MM.1S (cell line): Measurements from ENCODE around the gene CMIP.

Experiments used
- DNase-seq: peaks from one replicate; pipeline ENCODE4 v3.0.0-alpha.2; 2015
- H2AFZ ChIP-seq: fragments of 300-600 bp; sonication (generic); 2 replicates; pipeline ENCODE4 v1.6.0; 2016; ENCODE audit warnings: antibody characterized with exemption, low read length
- H3F3A ChIP-seq: fragments of 300-600 bp; sonication (generic); 2 replicates; pipeline ENCODE4 v1.6.1; 2016; ENCODE audit warnings: mild to moderate bottlenecking, antibody characterized with exemption, low read length, moderate library complexity, mixed read lengths; ENCODE audit not compliant: insufficient read depth
- H3K27ac ChIP-seq: fragments of 300-600 bp; sonication (generic); 2 replicates; pipeline ENCODE4 v1.5.1; 2016; ENCODE audit warnings: mild to moderate bottlenecking, low read length
- H3K27me3 ChIP-seq: fragments of 300-600 bp; sonication (generic); replicated peaks from 2 replicates; pipeline ENCODE4 v1.6.0; 2016; ENCODE audit warnings: low read length; ENCODE audit not compliant: insufficient read depth
- H3K36me3 ChIP-seq: fragments of 300-600 bp; sonication (generic); replicated peaks from 2 replicates; pipeline ENCODE4 v1.6.1; 2016; ENCODE audit warnings: mild to moderate bottlenecking, low read length, mixed read lengths; ENCODE audit not compliant: insufficient read depth
- H3K4me1 ChIP-seq: fragments of 300-600 bp; sonication (generic); 2 replicates; pipeline ENCODE4 v1.6.1; 2016; ENCODE audit warnings: low read length, mixed read lengths
- H3K4me2 ChIP-seq: fragments of 300-600 bp; sonication (generic); 2 replicates; pipeline ENCODE4 v1.6.0; 2016; ENCODE audit warnings: low read depth, low read length
- H3K4me3 ChIP-seq: fragments of 300-600 bp; sonication (generic); 2 replicates; pipeline ENCODE4 v1.5.1; 2016; ENCODE audit warnings: low read length, mixed read lengths
- H3K79me2 ChIP-seq: fragments of 300-600 bp; sonication (generic); 2 replicates; pipeline ENCODE4 v1.6.1; 2016; ENCODE audit warnings: mixed run types, low read length, mixed read lengths
- H3K9ac ChIP-seq: fragments of 300-600 bp; sonication (generic); 2 replicates; pipeline ENCODE4 v1.6.1; 2016; ENCODE audit warnings: low read length, mixed read lengths
- H3K9me2 ChIP-seq: fragments of 300-600 bp; sonication (generic); replicated peaks from 2 replicates; pipeline ENCODE4 v1.6.1; 2016; ENCODE audit warnings: mild to moderate bottlenecking, low read length, mixed read lengths; ENCODE audit not compliant: insufficient read depth
- H3K9me3 ChIP-seq: fragments of 300-600 bp; sonication (generic); replicated peaks from 2 replicates; pipeline ENCODE4 v1.6.1; 2016; ENCODE audit warnings: mild to moderate bottlenecking, low read length, mixed read lengths; ENCODE audit not compliant: insufficient read depth
- H4K20me1 ChIP-seq: fragments of 300-600 bp; sonication (generic); 2 replicates; pipeline ENCODE4 v1.6.1; 2016; ENCODE audit warnings: mild to moderate bottlenecking, low read length, moderate library complexity, mixed read lengths; ENCODE audit not compliant: insufficient read depth
- EZH2 ChIP-seq: fragments of 300-600 bp; sonication (generic); optimal IDR thresholded peaks from 2 replicates; pipeline ENCODE3; 2017; ENCODE audit warnings: low read depth, mild to moderate bottlenecking, antibody characterized with exemption, low read length, mixed read lengths
- EZH2phosphoT487 ChIP-seq: fragments of 300-600 bp; sonication (generic); IDR thresholded peaks from 2 replicates; pipeline ENCODE4 v1.6.1; 2018; ENCODE audit warnings: antibody characterized with exemption, low read length
- TF ChIP-seq, protein P1 (sequence below): fragments of 300-600 bp; sonication (generic); IDR thresholded peaks from 2 replicates; pipeline ENCODE4 v1.5.1; 2016; ENCODE audit warnings: antibody characterized with exemption, low read length, mixed read lengths

The CMIP gene

GRCh38 chr16:81531419-81531821 is 86.8 kb downstream of the CMIP start:
- Histone ChIP-seq H3K9me3 (no peaks in the 10 kb centered on the region), H3K9ac (no peak overlapping the region), H3K27ac (no peak overlapping the region), H3K36me3 (no peaks in the 10 kb centered on the region), H3F3A (no peaks in the 10 kb centered on the region), H4K20me1 (no peaks in the 10 kb centered on the region), H3K4me3 (no peak overlapping the region), H3K27me3 (no peaks in the 10 kb centered on the region), H3K4me2 (no peak overlapping the region), H2AFZ (no peak overlapping the region), H3K9me2 (no peaks in the 10 kb centered on the region), H3K4me1 (no peaks in the 10 kb centered on the region), H3K79me2 (peaks cover 14% of the 10 kb centered on the region)
- TF ChIP-seq, protein P1, sequence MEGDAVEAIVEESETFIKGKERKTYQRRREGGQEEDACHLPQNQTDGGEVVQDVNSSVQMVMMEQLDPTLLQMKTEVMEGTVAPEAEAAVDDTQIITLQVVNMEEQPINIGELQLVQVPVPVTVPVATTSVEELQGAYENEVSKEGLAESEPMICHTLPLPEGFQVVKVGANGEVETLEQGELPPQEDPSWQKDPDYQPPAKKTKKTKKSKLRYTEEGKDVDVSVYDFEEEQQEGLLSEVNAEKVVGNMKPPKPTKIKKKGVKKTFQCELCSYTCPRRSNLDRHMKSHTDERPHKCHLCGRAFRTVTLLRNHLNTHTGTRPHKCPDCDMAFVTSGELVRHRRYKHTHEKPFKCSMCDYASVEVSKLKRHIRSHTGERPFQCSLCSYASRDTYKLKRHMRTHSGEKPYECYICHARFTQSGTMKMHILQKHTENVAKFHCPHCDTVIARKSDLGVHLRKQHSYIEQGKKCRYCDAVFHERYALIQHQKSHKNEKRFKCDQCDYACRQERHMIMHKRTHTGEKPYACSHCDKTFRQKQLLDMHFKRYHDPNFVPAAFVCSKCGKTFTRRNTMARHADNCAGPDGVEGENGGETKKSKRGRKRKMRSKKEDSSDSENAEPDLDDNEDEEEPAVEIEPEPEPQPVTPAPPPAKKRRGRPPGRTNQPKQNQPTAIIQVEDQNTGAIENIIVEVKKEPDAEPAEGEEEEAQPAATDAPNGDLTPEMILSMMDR = no peak
- TF ChIP-seq EZH2phosphoT487 (no peak), EZH2 (no peak)
- no peak for DNase-seq

GRCh38 chr16:81532491-81533174 is 88.0 kb downstream of the CMIP start:
- H3K4me2 ChIP-seq = no peak overlapping the region
- no peaks in the 10 kb centered on the region for H3K9me2 ChIP-seq
- H4K20me1 ChIP-seq = no peaks in the 10 kb centered on the region
- TF ChIP-seq EZH2 (no peak), EZH2phosphoT487 (no peak)
- TF ChIP-seq, protein P1 = no peak
- H3K4me1 ChIP-seq = no peaks in the 10 kb centered on the region
- no peaks in the 10 kb centered on the region for H3F3A ChIP-seq
- H3K9me3 ChIP-seq = no peaks in the 10 kb centered on the region
- no peak overlapping the region for H3K27ac ChIP-seq
- peaks cover 8% of the 10 kb centered on the region for H3K79me2 ChIP-seq
- no peaks in the 10 kb centered on the region for H3K36me3 ChIP-seq
- DNase-seq = no peak
- H3K9ac ChIP-seq = no peak overlapping the region
- H3K27me3 ChIP-seq = no peaks in the 10 kb centered on the region
- H2AFZ ChIP-seq = no peak overlapping the region
- no peak overlapping the region for H3K4me3 ChIP-seq

- Histone ChIP-seq H3K4me2 (no peak overlapping the region), H3K9me2 (no peaks in the 10 kb centered on the region), H3K79me2 (peaks cover 3% of the 10 kb centered on the region), H3K9me3 (no peaks in the 10 kb centered on the region), H3K4me3 (no peak overlapping the region), H4K20me1 (no peaks in the 10 kb centered on the region), H3K36me3 (no peaks in the 10 kb centered on the region), H3K27ac (no peak overlapping the region), H2AFZ (no peak overlapping the region), H3K4me1 (no peaks in the 10 kb centered on the region), H3K9ac (no peak overlapping the region), H3F3A (no peaks in the 10 kb centered on the region), H3K27me3 (no peaks in the 10 kb centered on the region)
- TF ChIP-seq EZH2 (no peak), EZH2phosphoT487 (no peak)
- TF ChIP-seq, protein P1 = no peak
- DNase-seq = no peak
Measured at GRCh38 chr16:81533175-81533507, 88.5 kb downstream of the CMIP start.
